Stimulated activated CD4-positive, alpha-beta T cell treated with anti-CD3 and anti-CD28 coated beads, TNF-alpha, amount 100 ng/mL, for 48 hours (primary cell): ENCODE data around the gene FXYD6.
"Not testable (repeated sequence)": the region's sequence is repeated elsewhere in the genome, so short reads cannot be mapped to it uniquely, and the experiment has no call there.

Experiments used
- DNase-seq, 3 donors: peaks; one replicate each; pipeline ENCODE4 v3.0.0-alpha.2; 2020; ENCODE audit warnings: low read depth in 3 of 3

Gene FXYD6

DNA sequence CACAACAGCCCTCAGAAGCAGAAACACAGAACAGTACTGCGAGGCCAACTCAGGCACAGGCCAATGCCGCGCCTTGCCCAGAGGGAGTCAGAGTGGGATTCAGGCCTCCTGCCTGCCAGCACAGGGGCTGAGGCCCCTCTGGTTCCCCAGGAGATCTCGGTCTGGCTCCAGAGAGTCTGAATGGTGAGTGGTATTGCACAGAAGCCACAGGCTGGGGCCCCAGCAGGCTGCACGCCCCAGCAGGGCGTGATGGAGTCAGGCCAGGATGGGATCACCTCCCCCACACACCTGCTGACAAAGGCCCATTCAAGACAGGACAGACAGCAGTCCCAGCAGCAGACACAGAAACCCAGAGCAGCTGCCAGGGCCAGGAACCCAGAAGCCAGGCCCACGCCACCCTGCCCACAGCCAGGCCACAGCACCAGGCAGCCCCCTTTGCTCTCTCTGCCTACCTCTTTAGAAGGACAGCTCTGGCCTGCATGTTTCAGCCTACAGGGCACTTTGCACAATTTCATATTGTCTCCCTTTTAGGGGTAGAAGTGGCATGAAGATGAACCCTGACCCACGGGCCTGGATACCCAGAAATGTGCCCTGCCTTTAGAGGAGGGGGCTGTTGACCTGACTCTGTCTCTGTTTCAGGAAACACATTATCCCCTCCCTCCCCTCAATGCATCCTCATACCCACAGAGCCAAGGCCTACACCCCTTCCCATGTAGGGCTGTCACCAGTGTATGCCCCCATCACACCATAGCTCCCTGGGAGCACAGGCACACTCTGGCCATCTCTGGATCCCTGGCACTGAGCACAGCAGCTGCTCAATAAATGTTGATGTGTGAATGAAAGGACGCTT is 6.1 kb downstream of the FXYD6 start:
- DNase-seq: no peak

DNA sequence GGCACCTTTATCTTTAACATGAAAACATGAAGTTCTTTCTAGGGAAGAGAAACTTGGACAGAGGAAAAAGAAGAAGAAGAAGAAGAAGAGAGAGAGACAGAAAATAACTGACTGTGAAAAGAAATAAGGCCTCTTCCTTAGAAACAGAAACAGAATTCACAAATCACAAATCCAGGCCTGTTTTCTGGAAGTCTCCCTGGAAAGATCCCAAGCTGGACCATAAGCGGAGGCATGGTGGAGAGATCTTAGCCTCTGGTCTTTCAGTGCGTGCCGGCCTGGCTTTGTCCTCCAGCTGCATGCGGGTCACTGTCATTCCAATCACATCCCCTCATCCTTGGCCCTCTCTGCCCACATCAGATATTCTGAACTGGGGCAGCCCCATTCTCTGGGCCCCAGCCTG is 6.9 kb downstream of the FXYD6 start:
- DNase-seq: no peak

DNA sequence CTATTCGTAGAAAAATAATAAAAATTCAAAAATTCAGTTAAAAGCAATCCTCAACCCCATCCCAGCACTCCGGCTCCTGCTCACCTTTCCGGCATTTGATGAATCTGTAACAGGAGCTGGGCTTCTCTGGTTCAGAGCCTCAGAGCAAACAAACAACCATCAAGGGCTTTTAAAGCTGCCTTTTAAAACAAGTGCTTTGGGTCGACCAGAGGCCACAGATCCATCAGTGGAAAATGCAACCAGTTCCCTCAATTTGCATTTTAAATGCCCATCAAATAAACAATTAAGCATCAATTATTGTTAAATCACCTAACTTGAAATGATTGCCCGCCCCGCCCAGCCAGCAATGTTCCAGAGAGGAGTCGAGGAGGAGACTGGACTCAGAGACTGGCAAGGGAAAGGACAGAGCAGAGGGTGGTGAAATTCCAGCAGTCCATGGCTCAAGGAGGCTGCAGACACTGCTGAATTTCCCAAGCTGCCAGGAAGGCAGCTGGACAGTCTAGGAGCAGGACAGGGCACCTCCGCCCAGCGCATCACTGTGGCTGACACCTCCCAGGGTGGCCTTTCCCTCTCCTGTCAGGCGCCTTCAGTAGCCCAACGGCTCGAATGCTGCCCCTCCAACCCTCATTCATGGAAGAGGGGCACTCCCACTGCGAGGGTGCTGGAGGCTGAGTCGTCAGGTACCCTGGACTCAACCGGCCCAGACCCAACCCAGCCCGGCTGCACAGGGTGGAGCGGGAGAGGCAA is 7.5 kb downstream of the FXYD6 start:
- no peak for DNase-seq

DNA sequence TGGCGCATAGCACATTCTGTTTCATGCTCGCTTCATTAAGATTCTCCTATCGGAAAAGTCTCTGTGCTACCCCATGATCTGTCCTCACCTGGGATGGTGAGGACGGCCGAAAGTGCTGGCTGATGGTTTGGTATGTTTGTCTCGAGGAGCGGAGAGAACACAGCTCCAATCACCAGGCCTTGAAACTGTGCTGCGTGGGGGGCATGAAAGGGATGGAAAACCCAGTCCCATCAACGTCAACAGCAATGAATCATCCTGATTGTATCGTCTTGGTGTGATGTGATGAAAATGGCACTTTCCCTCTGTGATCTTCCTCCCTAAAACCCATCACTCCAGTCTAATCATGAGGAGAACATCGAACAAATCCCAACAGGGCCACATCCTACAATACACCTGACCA is 8.4 kb downstream of the FXYD6 start:
- no peak for DNase-seq

DNA sequence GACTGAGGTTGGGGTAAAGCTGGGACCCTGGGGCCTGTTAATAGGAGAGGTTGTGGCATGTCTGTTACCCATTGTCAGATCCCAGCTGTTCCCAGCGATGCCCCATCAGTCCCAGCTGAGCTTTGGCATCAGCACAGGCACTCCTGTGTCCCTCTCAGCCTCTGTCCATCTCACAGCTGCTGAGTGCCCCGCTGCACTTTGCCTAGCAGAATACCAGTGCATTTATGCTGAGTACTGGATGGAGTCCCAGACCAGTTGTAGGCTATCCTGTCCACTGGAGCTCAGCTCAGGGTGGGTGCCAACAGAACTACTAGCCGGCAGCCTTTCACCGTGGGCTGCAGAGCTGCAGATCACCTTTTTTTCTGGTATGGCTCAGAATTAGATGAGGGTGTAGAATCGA is 9.9 kb downstream of the FXYD6 start:
- no peak for DNase-seq

DNA sequence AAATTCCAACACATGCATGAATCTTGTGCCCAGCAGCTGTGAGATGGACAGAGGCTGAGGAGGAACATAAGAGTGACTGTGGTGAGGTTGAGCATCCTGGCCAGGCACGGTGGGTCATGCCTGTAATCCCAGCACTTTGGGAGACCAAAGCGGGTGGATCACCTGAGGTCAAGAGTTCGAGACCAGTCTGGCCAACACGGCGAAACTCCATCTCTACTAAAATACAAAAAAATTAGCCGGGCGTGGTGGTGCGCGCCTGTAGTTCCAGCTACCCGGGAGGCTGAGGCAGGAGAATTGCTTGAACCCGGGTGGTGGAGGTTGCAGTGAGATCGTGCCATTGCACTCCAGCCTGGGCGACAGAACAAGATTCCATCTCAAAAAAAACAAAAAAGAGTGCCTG is 10.9 kb downstream of the FXYD6 start:
- not testable (repeated sequence) for DNase-seq

DNA sequence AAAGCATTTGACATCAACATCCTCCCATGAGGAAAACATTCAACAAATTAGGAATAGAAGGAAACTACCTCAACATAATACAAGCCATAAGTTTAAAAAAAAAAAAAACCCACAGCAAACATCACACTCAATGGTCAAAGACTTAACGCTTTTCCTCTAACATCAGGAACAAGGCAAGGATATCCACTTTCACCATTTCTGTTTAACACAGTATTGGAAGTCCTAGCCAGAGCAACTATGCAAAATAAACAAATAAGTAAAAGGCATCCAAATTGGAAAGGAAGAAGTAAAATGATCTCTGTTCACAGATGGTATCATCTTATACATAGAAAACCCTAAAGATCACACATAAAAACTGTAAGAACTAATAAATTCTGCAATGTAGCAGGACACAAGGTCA is 13.1 kb downstream of the FXYD6 start:
- DNase-seq: no peak

DNA sequence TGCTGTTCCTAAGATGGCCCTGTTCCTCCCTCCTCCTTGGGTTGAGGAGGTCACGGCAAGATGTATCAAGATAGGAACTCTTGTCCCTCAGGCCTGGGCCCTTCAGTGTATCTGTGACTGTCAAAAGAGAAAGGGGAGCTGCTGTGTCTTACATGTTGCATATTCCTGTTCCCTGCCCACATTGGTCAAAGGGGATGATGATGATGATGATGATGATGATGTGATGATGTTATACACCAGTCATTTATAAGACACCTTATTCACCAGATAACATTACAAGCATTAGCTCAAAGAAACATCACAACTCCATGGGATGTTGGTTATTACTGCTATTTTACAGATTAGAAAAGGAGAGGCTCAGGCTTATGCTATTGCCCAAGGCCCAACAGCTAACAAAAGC is 13.7 kb downstream of the FXYD6 start:
- no peak for DNase-seq

DNA sequence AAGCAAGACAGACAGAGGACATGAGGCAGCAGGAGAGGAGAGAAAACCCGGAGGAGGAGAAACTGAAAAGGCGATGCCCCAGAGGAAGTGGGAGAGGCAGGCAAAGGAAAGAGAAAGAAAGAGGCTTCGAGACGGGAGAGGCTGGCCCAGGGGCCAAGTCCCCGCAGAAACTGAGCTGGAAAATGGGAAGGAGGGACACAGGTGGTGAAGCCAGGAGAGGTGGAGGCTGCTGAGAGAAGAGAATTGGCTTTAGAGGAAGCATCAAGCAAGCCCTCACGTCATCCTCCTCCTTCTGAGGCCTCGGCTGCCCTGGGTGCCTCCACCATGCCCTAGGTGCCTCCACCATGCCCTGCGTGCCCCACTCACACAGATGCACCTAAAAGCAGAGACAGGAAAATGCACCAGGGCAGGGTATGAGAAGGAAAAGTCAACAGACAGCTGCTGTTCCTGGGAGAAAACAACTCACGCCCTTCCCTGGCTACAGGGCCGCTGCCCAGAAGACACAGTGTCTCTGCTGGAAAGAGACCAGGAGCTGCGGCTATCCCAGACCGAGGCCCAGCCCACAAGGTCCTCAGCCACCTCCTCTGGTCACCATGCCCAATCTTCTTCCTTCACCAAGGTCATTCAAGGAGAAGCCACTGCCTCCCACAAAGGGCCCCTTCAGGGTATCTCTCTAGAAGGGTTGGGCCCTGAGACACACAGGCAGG is 14.3 kb downstream of the FXYD6 start:
- no peak for DNase-seq

DNA sequence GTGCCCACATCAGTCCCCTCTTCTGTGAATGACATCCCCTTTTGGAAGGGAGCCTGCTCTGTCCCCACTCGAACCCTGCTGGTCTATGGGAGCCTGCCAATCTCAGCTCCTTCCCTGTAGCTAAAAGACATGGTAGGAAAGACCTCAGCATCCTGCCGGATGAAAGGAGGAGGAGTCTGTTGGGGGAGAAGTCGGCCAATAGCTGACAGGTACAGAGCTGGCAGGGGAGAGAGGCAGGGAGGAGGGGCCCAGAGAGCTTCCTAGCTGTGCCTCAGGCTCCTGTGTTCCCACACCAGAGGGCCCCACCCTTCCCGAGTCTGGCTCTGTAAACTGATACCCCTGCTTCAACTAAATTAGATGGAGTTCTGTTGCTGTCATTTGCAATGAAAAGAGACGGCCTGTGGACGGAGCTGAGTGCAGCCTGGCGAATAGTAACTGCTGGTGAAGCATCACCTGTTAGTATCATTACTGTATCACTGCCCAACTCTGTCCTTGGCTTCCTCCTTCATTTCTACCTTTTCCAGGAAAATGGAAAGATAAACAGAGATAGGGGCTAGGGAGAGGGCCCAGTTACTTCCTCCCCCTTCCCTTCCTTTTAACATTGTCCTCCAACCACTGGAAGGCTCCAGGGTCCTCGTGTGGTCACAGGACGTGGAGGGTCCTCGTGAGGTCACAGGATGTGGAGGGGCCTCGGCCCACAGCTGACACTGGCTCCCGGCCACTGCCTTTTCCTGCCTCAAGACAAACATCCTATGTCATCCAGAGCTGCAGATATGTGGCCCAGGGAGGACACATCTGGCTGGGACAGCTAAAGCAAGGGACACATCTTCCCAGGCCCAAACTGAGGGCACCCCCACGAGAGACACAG is 15.1 kb downstream of the FXYD6 start:
- no peak for DNase-seq

DNA sequence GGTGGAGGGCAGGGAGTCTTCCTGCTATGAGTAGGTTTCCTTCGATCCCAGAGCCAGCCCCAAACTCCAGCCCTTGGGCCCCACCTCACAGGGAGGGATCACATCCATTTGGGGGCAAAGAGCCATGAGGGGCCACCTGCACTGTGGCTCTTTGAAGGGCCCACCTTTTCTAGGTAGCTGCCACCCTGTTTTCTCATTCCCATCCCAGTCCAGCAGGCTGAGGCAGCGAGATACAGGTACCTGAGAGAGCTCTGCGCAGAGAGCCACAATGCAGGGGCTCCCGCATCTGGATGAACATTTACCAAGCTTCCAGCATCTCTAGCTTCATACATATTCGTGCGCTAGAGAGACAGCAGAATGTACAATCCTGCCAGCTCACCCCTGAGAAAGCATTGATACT is 16.3 kb downstream of the FXYD6 start:
- no peak for DNase-seq

DNA sequence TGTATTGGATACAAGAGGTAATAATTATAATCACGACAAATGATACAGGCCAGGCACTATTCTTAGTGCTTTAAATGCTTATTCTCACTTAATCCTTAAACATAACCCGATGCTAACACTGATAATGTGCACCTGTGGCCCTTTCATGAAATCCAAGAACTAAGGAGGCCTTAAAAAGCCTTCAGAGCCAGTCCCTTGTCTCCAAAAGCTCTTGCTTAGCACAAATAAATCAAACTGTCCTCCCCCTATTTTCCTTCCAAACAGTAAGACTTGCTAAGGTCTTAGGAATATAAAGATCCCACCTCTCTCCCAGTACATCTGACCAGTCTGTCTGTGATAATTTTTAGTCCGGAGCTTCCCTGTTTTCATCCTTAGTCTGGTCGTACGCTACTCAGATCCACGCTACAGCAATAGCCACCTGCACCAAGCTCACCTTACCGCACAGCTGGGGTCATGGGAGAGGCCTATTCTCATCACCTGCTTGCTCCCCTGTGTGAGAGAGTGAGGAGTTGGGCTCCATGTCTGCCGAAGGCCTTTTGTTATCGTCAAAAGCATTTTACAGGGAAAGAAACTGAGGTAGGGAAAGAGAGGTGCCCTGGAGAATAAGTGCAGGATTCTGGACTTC is 16.9 kb downstream of the FXYD6 start:
- DNase-seq: no peak

DNA sequence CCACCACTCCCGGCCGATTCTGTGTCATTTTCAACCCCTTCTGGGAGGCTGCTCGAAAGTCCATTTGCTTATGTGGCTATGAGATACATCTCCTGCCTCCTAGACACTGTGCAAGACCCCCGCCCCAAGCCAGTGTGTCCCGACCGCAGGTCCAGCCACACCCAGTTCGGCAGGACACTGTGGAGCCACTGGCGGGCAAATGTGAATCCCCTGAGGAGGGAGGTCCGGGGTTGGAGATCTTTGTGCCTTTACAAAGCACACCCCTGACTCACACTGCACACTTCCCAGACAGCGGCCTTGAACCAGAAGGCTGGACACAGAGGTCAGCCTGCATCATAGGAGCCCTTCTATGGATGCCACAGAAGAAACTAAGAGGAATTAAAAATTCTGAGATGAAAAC is 17.4 kb downstream of the FXYD6 start:
- no peak for DNase-seq

DNA sequence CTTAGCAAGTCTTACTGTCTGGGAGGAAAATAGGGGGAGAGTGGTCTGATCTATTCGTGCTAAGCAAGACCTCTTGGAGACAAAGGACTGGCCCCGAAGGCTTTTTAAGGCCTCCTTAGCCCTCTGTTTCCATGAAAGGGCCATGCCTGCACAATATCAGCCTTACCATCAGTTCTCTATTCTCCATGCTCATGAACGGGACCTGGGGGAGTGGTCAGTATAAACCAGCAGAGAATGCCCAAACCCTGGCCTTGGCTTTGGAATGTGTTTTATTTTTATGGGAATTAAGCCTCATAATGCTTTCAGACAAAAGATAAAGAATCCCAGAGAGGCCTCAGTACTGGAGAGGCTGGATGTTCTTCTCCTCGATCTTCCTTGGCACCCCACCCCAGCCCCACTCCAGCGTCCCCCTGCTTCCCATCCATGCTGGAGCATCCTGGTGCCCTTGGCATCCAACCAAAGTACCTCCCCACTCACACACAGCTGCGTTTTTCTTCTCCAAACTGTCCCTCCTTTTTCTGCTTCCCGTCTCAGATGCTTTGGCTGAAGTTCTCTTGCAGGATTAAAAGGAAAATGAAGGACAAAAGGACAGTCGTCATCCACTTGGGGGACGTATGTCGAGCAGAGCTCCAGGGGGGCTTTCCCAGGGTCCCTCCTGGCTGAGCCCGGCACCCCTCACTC is 18.6 kb downstream of the FXYD6 start:
- DNase-seq: no peak

DNA sequence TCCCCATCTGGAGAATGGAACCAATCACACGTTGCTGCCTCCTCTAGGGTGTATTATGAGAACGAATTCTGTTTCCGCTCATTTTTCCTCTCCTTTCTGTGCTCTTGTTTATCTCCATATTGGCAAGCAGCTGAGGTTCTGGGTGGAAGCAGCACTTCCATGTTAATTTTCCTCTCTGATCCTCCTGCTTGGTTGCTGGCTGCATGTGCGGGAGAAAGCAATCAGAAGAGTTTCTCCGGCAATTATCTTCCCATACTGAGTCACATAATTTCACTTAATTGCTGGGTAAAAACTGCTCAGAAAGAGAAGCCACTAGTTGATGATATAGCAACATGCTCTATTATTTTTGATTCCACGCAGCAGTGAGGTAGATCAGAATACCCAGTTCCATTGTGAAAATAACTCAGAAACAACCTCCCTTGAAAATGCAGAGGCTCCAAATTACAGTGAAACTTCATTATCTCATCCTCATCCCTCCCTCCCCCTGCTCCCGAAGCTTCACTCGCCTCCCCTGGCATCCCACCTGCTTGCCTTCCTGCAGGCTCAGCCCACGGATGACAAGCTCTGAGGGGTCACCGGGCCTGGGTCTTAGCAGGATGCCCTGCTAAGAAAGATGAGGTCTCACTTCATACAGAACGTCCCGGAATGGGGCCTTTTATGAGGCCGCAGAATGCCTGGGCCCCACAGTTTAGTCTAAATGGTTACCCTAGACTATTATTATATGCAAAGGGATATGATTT is 20.4 kb downstream of the FXYD6 start:
- no peak for DNase-seq

DNA sequence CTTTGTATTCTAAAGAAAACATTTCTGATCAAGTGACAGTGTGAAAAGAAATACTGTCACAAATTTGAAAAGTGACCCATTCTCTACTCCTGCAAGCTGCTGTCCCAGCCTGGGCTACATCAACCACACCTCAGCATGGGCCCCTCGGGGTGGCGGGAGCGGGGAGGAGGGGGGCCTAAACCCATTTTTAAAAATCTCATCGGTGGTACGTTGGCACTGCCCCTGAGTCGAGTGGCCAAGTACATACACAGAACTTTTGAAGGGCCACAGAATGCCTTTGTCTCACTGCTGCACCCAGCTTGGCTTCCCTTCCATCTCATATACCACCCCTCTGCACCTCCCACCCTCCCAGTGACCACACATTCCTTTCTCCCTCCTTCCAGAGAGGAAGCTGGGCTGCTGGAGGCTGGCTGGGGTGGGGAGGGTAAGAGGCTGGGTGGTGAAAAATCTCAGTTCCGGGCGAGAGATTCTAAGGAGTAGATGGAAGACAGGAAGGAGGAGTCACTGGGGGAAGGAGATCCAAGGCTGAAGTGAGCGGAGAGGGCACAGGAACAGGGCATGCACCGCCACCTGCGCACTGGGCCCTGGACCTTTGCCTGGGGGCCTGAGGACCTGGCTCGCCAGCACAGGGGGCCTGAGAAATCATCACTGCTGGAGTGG is 21.1 kb downstream of the FXYD6 start:
- DNase-seq: no peak

DNA sequence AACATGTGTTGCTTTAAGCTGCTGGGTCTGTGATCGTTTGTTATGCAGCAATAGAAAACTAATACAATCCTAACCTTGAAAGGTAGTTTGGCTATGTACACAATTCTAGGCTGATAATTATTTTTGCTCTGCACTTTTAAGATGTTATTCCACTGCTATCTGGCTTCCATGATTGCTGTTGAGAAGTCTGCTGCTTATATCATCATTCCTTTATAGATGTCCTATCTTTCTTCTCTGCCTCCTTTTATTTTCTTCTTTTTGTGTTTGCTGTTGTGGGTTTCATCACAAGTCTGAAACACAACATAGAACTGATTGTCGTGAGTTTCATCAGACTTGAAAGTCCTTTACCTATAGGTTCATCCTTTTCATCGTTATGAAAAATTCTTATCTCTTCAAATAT is 24.1 kb downstream of the FXYD6 start:
- DNase-seq: no peak

DNA sequence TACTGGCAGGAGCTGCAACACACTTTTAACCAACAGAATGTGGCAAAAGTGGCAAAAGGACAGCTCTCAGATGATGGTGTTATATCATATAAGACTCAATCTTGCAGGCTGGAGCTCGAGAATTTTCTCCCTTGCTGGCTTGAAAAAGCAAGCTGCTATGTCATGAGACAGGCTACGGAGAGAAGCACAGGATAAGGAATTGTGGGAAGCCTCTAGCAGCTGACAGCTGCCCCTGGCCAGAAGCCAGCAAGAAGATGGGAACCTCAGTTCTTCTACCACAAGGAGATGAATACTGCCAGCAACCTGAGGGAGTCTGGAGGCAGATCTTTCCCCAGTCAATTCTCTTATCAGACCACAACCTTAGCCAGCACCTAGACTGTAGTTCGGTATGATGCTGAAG is 24.6 kb downstream of the FXYD6 start:
- no peak for DNase-seq

DNA sequence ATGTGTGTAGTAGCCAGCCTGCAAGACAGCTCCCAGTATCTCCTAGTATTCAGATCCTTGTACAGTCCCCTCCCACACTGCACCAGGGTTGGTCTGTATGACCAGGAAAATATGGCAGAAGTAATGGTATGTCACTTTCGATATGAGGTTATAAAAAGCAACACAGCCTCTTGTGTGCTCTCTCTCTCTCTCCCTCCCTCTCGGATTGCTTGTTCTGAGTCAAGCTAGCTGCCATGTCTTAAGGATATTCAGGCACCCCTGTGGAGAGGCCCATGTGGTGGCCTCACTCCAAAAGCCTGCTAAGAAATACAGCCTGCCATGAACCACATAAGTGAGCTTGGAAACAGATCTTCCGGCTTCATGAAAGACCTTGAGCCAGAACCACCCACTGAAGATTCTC is 25.4 kb downstream of the FXYD6 start:
- DNase-seq: no peak
